ENCODE measurements around the gene FOXA3.

DNA sequence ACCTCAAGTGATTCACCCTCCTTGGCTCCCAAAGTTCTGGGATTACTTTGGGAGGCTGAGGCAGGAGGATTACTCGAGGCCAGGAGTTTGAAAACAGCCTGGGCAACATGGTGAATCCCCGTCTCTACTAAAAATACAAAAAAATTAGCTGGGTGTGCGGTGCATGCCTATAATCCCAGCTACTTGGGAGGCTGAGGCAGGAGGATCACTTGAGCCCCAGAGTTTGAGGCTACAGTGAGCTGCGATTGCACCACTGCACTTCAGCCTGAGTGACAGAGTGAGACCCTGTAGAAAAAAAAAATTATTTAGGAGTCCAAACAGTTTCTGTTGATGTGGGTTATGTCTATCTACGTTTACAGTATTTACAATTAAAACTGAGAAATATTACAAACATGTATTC lies 6.7 kb downstream of the FOXA3 start:
- TF ChIP-seq EP300 (IDR thresholded peaks at IDR 0.05) (no peak), POLR2A (IDR thresholded peaks at IDR 0.05) (no peak)
- TF ChIP-seq, protein P1, sequence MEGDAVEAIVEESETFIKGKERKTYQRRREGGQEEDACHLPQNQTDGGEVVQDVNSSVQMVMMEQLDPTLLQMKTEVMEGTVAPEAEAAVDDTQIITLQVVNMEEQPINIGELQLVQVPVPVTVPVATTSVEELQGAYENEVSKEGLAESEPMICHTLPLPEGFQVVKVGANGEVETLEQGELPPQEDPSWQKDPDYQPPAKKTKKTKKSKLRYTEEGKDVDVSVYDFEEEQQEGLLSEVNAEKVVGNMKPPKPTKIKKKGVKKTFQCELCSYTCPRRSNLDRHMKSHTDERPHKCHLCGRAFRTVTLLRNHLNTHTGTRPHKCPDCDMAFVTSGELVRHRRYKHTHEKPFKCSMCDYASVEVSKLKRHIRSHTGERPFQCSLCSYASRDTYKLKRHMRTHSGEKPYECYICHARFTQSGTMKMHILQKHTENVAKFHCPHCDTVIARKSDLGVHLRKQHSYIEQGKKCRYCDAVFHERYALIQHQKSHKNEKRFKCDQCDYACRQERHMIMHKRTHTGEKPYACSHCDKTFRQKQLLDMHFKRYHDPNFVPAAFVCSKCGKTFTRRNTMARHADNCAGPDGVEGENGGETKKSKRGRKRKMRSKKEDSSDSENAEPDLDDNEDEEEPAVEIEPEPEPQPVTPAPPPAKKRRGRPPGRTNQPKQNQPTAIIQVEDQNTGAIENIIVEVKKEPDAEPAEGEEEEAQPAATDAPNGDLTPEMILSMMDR (IDR thresholded peaks at IDR 0.05), result no peak
